ENCODE measurements around the gene STOML1.

DNA sequence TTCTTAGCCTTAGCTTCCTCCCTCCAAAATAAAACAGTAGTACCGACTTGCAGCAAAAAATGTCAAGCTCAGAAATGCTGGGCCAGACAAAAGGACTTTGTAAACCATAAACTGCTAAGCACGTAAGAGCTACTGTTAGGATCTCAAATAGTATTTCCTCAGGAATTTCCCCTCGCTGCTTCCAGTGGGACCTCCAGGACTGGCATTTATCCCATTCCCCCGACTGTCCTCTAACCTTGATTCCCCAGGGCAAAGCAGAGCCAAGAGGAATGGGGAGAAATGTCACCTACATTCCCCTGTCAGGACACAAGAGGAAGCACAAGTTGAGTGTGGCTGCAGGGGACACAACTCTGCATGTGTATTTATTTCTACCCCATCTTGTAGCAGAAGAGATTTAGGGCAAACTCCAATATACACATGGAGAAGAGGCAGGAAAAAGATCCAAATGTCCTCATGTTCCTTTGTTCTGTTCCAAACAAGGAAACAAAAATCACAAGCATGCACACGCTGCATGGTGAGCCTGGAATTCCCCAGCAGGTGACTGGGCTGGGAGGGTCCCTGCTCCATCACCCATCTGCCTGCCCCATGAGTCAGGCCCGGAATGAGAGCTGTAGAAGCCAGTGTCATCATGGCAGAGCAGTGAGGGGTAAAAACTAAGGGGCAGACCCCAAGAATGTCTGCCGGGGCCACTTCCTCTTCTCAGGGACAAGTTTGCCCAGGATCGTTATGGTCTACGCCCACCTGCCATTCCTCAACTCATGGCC is 4.2 kb downstream of the STOML1 start:
- no peak for TF ChIP-seq EZH2 (IDR thresholded peaks at IDR 0.05; ENCODE audit: insufficient read depth, poor library complexity, severe bottlenecking)
- no peak for TF ChIP-seq EZH2phosphoT487 (IDR thresholded peaks at IDR 0.05; ENCODE audit: insufficient read depth, low read depth)

Measured in GM23248 (cell line).